Activated CD4-positive, alpha-beta T cell treated with anti-CD3 and anti-CD28 coated beads for 1 hour (primary cell): Measurements from ENCODE around the gene HUNK.
"Not testable (repeated sequence)": the region's sequence is repeated elsewhere in the genome, so short reads cannot be mapped to it uniquely, and the experiment has no call there.

Source experiments
- DNase-seq: peaks from one replicate; pipeline ENCODE4 v3.0.0-alpha.2; 2020

HUNK gene

DNA sequence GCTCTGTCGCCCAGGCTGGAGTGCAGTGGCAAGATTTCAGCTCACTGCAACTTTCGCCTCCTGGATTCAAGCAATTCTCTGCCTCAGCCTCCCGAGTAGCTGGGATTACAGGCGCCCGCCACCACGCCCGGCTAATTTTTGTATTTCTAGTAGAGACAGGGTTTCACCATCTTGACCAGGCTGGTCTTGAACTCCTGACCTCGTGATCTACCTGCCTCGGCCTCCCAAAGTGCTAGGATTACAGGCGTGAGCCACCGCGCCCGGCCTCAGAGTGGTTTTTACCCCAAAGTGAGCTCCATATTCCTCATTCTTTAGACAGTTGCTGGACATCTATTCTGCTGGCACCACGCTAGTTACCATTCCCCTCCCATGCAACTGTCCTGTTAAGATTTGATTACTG lies 1.4 kb upstream of the HUNK start:
- DNase-seq: not testable (repeated sequence)

DNA sequence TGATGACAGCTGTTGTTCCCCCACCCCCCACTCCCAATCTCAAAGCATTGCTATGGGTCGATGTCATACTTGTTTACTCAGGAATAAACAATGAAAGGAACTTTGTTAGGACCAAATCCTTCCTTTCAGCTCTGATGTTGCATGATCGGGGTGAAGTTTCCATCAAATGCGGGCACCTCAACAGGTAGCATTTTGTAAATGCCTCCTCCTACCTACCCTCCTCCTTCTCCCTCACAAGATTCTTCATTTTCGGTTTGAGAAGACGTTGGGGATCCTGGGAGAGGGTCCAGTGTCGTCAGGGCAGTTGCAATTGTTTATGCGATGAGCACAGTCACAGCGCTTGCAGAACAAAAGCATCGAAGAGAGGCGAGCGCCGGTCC lies 758 bp upstream of the HUNK start:
- no peak for DNase-seq

DNA sequence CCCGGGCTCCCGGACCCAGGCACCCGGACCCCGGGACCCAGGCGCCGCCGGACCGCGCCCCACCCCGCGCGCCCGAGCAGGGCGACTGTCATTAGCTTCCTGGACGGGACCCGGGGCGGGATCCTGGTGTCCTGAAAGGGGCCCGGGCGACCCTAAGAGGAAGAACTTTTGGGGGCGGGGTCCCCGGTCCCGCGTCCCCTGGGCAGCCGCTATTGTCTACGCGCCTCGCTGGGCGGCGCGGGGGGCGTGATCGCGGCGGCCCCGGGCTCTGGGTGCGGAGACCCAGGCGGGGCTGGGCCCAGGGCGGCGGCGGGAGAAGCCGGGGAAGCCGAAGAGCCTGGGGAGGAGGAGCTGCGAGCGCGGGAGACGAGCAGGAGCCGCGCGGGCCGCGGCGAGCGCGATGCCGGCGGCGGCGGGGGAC lies 465 bp downstream of the HUNK start:
- DNase-seq: no peak

DNA sequence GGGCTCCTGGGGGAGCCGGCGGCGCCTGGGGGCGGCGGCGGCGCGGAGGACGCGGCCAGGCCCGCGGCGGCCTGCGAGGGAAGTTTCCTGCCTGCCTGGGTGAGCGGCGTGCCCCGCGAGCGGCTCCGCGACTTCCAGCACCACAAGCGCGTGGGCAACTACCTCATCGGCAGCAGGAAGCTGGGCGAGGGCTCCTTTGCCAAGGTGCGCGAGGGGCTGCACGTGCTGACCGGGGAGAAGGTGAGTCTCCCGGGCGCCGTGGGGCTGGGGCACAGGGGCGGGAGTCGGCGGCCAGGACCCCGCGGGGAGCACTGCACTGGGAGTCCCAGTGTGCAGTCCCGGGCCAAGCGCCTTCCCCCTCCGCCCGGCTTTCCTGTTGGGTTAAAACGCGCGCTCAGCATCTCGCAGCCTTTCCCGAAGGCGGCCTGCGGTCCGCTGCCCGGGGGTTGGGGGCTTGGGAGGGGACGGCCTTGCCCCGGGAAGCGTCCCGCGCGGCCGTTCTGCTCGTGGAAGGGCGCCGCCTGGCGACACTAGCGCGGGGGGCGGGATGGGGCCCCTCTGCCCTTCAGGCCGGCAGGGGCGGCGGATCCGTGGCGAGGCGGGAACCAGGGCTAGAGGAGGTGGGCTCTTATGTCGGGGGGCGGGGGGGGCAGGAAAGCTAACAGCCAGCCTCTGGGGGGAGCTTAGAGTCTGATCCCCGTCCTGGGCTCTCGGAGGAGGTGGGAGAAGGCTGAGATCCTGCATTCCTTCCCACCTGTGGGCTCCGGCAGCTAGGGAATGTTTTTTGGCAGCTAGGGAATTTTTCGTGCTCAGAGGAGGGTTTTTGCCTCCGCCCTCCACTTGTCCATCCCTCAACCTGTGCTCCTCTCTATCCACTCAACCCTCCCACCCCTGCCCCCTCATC lies 1.1 kb downstream of the HUNK start:
- DNase-seq: no peak

DNA sequence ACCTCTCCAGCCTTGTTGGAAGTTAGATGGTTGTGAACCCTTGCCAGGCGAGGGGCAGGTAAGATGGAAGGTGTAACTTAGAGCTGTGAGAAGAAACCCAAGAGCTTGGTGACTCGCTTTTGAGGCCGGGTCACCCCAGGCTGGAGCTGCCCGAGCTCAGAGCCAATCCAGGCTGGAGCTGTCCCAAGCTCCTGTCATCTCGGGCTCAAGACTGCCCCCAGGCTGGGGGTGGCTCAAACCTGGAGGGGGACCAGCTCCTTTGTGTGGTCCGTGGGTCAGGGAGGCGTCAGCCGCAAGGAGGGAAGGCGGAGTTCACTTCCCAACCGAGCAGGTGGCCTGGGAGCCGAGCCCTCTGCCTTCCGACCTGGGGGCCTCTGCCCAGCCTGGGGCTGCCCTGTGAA lies 2.0 kb downstream of the HUNK start:
- no peak for DNase-seq

DNA sequence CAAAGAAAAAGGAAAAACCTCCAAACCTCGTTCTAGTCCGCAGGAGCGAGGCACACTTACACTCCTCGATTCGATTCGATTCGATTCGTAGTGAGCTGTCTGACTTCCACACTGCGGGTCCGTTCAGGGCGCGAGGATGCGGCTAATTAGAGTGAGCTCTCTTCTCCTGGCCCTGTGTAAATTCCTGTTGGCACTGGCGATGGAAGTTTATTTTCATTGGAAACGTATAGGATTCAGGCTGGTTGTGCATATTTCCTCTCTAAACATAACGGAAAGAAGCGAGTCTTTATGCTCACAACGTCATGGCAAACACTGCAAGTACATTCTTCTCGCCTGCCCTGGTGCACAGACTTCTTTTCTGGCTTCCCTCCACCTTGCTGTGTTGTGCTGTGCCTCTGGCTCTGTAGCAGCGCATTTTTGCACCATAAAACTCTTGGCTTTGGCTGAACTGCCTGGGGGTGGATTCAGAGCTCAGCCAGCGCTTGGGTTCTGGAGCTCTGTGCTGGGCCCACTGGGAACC lies 2.7 kb downstream of the HUNK start:
- DNase-seq: no peak

DNA sequence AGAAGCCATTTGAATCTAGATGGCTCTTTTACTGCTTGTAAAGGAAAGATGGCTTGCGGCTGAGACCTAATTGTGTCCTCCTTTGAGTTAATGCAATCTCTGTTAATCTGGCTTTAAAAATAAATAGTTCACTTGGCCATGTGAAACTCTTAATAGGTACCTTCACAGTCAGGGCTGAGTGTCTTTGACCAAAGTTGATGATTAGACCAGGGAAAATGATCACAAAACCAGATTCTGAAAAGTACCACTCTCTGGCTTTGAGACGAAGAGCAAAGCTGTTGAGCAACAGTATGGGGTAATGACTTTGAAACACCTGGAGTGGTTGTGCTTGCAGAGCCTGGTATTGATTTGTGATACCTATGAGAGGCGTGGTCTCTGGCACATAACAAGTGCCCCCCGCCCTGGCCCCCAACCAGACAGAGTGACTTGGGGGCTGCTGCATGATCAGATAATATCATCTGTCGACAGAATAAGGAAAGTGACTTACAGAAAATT lies 4.7 kb downstream of the HUNK start:
- no peak for DNase-seq

DNA sequence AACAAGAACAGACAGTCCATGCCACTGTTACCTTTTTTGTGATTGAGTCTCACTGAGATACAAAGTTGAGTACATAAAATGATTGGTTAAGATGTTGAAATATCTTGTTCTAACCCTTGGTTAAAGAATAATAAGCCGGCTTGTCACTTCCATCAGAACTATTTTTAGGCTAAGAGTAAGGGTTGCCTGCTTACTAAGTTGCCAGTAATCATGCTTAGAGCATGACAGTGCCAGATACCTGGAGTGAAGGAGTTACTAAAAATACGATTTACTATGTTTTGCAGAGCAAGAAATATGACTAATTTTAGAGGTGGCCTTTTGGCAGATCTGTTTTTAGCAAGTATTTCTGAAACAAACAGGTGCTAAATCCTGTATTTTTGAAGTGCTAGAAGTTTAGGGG lies 6.0 kb downstream of the HUNK start:
- no peak for DNase-seq

DNA sequence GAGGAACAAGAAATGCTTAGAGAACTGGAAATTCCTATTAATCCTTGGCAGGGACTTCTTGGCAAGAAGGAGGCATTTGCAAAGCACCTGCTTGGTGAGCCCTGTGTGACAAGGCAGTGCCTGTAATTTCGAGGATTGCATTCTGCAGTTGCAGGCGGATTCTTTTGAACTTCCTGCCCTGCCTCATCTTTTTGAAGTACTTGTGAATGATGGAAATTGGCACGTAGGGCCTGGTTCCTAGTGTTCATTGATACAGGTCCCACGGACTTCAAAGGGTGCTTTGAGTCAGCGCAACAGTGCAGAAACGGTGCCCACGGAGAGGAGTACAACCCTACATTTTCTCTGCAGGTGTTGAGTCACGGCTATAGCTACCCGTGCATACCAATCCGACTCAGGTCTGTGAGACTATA lies 6.4 kb downstream of the HUNK start:
- DNase-seq: no peak

DNA sequence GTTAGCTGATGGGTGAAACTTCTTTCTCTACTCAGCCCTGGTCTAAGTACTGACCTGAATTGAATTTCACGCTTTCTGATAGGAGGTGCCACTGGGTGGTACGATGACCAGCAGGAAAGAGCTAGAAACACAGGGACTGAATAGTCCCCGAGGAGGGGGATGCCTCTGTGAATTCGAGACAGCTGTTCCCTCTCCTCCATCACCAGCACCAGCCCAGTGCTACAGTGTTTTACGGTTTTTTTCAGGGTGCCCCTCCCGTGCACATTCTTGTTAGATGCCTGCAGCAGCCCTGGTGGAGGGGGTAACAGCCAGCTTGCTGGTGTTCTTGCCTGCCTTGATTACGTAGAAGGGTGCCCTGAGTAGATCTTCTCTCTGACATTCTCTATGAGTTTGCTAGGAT lies 7.1 kb downstream of the HUNK start:
- DNase-seq: no peak

DNA sequence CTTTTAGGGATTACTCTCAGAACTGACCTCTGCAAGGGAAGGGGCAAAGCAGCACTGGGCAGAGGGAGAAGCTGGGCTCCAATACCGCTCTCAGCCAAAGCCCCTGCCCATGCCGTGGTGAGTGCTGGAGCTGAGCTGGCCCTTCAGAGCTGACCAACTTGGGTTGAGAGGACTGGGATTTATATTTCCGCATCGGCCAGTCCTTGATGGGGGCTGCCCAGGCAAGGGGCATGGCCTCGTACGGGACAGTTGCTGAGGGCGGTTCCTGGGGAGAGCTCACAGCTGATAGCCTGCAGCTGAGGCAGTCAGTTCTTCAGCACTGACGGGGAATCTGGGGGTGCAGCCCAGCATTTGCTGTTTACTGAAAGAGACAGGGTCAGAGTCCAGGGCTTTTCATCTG lies 8.0 kb downstream of the HUNK start:
- no peak for DNase-seq

DNA sequence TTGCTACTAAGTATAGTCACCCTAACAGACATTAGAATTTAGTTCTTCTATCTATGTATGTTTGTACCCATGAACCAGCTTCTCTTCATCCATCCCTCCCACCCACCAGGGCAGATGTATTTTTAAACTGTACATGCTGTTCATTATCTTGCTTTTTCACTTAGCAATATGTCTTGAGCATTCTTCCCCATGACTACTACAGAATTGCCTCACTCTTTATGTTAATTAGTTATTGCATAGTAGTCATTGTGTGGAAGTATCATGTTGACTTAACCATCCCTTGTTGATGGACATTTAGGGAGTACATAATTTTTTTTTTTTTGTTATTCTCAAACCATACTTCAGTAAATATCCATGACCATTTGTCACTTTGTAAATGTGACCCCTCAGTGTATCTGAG lies 9.9 kb downstream of the HUNK start:
- no peak for DNase-seq

DNA sequence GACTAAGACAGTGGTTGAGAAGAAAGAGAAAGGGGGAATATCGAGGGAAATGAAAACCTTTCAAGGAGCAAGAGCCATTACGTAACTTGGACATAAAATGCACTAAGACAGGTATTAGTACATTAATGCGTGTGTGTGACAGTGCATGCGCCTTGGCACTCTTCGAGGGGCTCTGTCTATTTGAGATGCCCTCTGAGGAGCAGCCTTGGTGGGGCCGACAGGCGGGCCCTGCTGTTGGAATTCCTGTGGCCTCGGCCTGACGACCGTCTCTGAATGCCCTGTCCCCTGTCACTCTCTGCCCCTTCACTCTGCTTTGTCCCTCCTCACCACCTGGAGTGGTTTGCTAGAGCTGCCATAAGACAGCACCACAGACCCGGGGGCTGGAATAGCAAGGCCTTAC lies 12.3 kb downstream of the HUNK start:
- DNase-seq: no peak

DNA sequence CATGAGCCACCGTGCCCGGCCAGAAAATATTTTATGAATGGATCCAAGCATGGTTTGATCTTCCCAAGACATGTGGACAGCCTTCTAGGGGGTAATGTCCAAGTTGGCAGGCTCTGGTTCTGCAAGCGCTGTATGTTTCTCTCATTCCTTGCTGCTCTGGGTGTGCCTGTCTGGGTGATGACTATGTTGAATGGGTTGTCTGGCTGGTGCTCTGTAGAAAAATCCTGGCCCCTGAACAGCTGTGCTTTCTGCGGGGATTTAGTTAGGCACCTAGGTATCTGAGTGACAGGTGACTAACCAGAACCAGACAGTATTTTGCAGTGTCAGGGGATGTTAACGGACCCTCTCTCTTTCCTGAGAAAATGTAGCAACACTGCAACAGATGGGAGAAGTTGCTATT lies 14.1 kb downstream of the HUNK start:
- DNase-seq: no peak

DNA sequence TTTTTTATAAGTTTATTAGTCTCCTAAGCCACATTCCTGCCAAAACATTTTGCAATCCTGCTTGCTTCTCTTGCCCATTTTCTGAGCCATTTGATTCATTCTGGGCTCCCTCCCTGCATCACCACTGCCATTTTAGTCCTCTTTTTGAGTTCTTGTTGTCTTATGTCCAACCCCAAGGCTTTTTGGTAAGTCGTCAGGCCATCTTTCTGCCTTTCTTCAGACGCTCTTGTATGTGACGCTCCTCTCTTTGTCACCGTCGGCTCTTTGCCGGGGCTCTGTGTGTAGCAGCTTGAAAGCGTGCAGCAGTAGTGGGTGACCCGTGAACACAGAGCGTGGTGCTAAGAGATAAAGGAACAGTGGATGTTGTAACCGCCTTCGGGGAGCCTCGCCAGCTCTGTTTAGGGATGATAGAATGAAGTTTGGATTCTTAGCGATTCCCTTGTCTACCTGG lies 14.6 kb downstream of the HUNK start:
- no peak for DNase-seq

DNA sequence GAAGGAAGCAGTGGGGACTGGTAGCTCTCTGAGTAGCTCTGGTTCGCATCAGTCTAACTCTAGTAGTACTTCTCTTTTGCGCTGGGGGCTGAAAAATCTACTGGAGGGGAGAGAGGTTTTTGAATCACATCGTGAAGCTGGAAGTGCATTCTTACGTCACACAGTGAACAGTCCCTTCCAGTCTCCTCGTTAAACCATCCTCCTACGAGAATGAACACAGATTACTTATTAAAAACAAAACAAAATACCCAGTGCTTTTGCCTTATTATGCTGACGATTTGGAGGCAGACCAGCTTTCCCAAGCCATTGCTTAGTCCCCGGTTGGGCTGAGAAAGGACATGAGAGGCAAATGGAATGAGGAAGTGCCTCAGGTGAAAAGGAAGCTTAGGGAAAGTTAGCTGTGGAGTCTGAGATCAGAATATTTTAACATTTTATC lies 16.1 kb downstream of the HUNK start:
- no peak for DNase-seq

DNA sequence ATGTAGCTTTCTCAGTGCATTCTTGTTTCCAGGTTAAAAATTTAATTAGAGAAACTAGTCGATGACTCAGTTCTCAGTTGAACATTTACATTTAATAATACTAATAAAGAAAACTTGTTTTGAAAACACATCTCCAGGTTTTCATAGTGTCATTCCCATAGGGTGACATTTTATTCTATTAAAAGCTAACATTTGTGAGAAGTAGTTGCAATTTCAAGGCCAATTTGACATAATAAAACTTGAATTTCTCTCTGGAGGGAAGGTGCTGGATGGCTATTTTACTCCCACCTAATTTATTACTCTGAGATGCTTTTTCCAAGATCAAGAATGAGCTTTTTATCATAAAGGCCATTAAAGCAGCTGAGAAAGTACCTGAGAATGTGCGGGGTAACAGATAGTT lies 16.6 kb downstream of the HUNK start:
- no peak for DNase-seq

DNA sequence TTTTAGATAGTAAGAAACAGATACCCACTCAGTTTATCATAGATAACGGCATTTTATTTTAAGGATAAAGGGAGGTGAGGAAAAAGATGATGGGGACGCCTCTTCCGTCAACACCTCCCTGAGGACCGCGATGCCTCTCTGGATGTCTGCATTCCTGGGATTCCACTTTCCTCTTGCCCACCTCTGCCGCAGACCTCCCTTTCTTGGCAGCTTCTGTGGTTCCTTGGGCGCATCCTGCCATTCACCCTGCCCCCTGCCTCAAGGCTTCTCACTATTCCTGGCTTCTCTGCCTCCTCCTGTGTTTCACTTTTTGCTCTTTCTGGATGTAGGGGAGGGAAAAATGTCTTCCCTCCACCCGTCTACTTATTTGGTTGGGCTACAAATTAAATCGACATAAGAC lies 19.9 kb downstream of the HUNK start:
- no peak for DNase-seq

DNA sequence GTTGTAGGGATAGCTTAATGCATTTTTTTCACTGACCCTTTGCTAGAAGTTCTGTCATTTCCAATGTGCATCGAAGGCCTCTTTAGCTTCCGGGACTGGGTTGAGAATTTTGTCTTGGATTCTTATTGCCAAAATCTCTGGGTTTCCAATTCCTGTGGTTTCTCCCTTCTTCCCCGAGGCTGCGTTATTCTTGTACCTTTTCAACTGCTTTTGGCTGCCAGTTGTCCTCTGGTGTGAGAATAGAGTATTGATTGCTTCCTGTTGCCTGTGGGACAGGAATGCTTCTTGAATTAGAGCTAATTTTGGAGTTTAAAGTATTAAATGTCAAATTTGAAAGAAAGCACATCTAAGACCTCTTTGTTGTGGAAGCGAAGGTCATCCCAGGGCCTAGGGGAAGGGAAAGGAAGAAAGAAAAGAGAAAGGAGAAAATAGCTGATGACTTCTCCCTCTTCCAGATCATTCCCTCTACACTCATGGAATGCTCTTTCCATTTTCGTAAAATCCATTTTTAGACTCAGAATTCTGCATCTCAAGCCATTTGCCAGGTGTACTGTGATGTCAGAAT lies 21.1 kb downstream of the HUNK start:
- DNase-seq: no peak

DNA sequence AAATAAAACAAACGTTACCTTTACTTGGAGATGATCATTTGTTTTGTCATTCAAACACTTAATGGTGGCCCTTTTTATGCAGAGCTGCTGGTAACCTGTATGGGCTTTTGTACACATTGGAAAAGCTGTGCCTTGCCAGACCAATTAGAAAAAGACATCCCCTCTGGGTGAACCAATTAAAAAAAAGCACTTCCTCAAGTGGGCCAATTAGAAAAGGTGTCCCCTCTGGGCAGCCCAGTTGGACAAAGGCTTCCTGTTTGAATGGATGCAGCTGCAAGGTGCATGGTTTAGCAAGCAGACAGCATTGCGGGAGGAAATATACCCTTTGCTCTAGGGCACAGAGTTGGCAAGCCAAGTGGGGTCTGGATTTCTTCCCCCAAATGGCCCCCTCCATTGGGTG lies 21.6 kb downstream of the HUNK start:
- no peak for DNase-seq

DNA sequence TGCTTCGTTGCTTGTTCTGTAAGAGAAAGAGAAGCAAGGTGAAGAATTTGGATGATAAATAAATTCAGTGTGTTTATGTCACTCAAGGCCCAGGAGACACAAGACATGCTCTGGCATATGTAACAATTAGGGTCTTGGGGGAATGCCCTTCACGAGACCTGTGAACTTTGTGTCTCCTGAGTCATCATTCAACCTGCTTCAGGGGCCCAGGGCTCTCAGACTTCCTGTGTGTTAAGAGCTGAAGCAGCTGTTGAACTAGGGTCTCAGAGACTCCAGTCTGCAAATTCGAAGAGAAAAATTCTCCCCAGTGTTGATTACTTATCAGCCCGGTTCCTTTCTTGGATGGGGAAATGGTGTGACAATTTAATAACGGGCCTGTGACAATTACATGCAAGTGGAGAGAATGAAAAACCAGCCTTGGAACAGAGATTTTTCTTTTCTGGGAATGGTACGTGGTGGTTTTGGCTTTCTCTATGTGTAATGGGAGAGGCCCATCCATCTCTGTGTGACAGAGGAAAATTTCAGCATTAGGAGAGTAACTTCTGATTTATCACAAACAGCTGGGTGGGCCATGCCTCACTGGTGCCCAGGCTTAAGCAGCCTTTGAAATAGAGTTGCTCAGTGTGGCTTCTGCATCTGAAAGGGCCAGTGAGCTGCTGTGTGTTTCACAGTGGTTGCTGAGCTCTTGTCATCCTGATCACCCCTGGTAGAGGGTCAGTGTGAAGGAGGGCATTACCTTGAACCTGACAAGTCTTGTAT lies 22.4 kb downstream of the HUNK start:
- DNase-seq: no peak

DNA sequence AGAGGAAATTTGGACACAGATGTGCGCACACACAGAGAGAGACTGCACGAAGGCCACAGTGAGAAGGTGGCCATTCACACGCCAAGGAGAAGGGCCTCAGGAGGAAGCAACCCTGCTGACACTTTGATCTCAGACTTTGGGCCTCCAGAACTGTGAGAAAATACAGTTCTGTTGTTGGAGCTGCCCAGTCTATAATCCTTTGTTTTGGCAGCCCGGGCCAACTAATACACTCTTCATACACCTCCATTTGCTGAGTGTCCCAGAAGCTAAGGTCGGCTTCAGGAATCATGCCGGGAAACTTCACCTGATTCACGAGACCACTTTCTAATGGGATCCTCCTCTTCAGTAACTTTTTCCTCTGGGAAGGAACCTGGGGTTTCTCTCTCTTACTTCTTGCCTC lies 23.2 kb downstream of the HUNK start:
- no peak for DNase-seq

DNA sequence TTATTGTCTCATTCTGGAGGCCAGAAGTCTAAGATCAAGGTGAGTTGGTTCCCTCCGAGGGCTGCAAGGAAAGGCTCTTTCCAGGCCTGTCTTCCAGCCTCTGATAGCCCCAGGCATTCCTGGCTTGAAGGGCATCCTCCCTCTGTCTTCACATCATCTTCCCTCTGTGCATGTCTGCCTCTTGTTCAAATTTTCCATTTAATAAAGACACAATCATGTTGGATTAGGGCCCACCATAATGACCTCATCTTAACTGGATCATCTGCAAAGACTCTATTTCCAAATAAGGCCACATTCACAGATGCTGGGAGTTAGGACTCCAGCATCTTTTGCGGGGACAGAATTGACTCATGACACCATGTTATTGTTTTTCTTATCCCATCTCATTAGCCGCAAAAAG lies 24.5 kb downstream of the HUNK start:
- no peak for DNase-seq
